ENCODE measurements around the gene PASK. TPM values are rescaled to one million over a fixed set of nuclear protein-coding genes. Genes with fewer than 3 reads are reported as not detected.

The PASK gene
- total RNA-seq, 4 donors from 2014 or later, result 4.1 to 8.1 (median 5.9) TPM

DNA sequence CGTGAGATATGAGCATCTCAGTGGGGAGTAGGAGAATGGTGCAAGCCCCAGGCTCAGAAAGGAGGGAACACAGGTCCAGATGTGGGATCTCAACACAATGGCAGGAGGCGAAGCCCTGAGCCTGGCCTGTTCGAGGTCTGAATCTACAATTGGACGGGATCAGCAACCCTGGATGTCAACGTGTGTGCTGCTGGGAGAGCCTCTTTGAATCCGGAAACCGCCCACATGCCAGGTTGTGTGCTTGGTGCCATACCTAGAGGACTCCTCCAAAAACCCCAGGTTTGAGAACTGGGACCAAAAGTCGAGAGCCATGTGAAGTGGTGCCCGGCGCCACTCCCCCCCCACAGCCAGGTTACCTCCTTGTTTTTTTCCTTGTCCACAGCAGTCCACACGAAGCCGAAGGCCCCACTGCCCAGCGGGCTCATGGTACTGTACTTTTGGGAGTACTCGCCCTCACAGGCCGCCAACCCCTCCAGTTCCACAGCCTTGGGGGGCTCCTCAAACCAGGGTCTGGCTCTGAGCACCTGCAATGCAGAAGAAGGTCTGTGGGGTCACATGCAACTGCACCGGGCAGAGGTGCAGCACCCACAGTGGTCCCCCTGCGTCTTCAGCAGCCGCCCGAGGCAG lies 26.8 kb downstream of the PASK start:
- Histone ChIP-seq H3K4me1 (no peaks in the 10 kb centered on the region), H3K36me3 (peaks cover 0 to 28% (median 0%) of the 10 kb centered on the region in 3 donors), H3K27me3 (no peaks in the 10 kb centered on the region), H3K9me3 (no peaks in the 10 kb centered on the region), H3K4me3 (no peak overlapping the region), H3K27ac (no peak overlapping the region)
- no peak for DNase-seq (ENCODE audit: low spot score in 2 of 2)
- TF ChIP-seq, protein P1, sequence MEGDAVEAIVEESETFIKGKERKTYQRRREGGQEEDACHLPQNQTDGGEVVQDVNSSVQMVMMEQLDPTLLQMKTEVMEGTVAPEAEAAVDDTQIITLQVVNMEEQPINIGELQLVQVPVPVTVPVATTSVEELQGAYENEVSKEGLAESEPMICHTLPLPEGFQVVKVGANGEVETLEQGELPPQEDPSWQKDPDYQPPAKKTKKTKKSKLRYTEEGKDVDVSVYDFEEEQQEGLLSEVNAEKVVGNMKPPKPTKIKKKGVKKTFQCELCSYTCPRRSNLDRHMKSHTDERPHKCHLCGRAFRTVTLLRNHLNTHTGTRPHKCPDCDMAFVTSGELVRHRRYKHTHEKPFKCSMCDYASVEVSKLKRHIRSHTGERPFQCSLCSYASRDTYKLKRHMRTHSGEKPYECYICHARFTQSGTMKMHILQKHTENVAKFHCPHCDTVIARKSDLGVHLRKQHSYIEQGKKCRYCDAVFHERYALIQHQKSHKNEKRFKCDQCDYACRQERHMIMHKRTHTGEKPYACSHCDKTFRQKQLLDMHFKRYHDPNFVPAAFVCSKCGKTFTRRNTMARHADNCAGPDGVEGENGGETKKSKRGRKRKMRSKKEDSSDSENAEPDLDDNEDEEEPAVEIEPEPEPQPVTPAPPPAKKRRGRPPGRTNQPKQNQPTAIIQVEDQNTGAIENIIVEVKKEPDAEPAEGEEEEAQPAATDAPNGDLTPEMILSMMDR (IDR thresholded peaks at IDR 0.05), result no peak
- no peak for TF ChIP-seq POLR2A (IDR thresholded peaks at IDR 0.05)
- WGBS, 2 donors, result 83 to 94% methylated on average over 19 of the region's 19 CpGs

DNA sequence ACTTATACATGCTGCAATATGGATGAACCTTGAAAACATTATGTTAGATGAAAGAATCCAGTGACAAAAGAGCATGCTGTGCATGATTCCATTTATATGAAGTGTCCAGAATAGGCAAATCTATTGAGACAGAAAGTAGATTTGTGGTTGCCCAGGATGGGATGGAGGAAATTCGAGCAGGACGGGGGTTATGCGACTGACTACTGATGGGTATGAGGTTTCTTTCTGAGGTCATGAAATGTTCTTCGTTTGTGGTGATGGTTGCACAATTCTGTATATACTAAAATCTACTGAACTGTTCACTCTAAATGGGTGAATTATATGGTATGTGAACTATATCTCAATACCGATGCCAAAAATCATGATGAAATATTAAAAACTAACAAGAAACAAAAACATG lies 28.3 kb downstream of the PASK start:
- Histone ChIP-seq H3K27me3 (no peaks in the 10 kb centered on the region), H3K4me3 (no peak overlapping the region), H3K9me3 (no peaks in the 10 kb centered on the region), H3K36me3 (peaks cover 0 to 19% (median 0%) of the 10 kb centered on the region in 3 donors), H3K27ac (no peak overlapping the region), H3K4me1 (no peaks in the 10 kb centered on the region)
- TF ChIP-seq EP300 (IDR thresholded peaks at IDR 0.05) (no peak), POLR2A (IDR thresholded peaks at IDR 0.05) (no peak)
- TF ChIP-seq, protein P1 (IDR thresholded peaks at IDR 0.05), result no peak
- 92 to 94% methylated on average over 5 of the region's 5 CpGs for WGBS, 2 donors
- no peak for DNase-seq (ENCODE audit: low spot score in 2 of 2)

DNA sequence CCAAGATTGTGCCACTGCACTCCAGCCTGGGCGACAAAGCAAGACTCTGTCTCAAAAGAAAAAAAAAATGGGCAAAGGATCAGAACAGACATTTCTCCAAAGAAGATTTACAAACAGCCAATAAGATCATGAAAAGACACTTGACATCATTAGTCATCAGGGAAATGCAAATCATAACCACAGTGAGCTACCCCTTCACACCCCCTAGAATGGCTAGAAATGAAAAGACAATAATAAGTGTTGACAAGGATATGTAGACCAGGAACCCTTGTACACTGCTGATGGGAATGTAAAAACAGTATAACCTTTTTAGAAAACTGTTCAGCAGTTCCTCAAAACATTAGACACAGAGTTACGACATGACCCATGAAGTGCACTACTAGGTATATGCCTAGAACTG lies 28.8 kb downstream of the PASK start:
- no peak overlapping the region for H3K27ac ChIP-seq
- TF ChIP-seq POLR2A (IDR thresholded peaks at IDR 0.05), result no peak
- no peak for TF ChIP-seq EP300 (IDR thresholded peaks at IDR 0.05)
- TF ChIP-seq, protein P1 (IDR thresholded peaks at IDR 0.05), result no peak
- DNase-seq (ENCODE audit: low spot score in 2 of 2), result no peak
- peaks cover 0 to 14% (median 0%) of the 10 kb centered on the region in 3 donors for H3K36me3 ChIP-seq
- H3K9me3 ChIP-seq, result no peaks in the 10 kb centered on the region
- H3K4me1 ChIP-seq, result no peaks in the 10 kb centered on the region
- no peaks in the 10 kb centered on the region for H3K27me3 ChIP-seq
- no peak overlapping the region for H3K4me3 ChIP-seq
- WGBS, 2 donors, result 92% methylated on average over 2 of the region's 2 CpGs

DNA sequence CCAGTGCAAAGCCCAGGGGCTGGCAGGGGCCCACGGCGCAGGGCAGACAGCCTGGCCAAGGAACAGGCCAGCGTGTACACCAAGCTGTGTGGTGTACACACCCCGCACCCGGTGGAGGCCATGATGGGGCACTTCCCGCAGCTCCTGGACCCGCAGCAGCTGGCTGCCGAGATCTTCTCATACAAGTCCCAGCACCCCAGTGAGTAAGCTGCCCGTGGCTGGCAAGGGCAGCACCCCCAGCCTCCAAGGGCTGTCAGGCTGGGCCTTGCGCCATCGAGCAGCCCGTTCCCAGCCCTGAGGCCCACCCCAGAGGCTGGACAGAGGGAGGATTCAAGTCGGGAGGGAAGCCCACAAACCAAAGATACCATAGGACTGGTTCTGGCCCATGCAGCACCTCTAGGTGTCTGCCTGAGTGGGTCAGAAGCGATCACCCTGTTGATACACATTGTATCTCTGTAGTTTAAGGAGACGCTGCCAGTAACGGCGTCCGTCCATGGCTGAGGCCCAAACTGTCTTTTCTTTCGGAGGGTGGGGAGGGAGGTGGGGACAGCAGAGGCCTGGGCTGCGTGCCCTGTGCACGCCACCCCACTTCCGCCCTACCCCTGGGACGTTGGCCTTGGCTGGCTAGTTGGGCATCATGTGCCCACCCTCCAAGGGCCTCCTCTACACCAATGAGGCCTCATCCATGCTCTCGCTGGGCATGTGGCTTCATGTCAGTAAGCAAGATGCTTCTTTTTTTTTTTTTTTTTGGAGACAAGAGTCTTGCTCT lies 30.4 kb downstream of the PASK start:
- Histone ChIP-seq H3K4me1 (no peaks in the 10 kb centered on the region), H3K27ac (no peak overlapping the region), H3K36me3 (peaks cover 0 to 19% (median 0%) of the 10 kb centered on the region in 3 donors), H3K27me3 (no peaks in the 10 kb centered on the region), H3K9me3 (no peaks in the 10 kb centered on the region), H3K4me3 (no peak overlapping the region)
- no peak for DNase-seq (ENCODE audit: low spot score in 2 of 2)
- 89 to 93% methylated on average over 17 to 24 of the region's 24 CpGs for WGBS, 2 donors
- TF ChIP-seq, protein P1 (IDR thresholded peaks at IDR 0.05), result no peak
- no peak for TF ChIP-seq POLR2A (IDR thresholded peaks at IDR 0.05)
- TF ChIP-seq EP300 (IDR thresholded peaks at IDR 0.05), result no peak

Measured in tibial nerve (tissue), 4 donors.